SK-N-SH (cell line): ENCODE measurements around the gene LMO2.

Experiments used
- CHD2 ChIP-seq: fragments of 150-350 bp; IDR thresholded peaks from 2 replicates; pipeline ENCODE4 v1.6.1; 2018; ENCODE audit warnings: low read length; ENCODE audit not compliant: partially characterized antibody
- CTCF ChIP-seq: fragments of 200-600 bp; sonication (generic); IDR thresholded peaks from 2 replicates; pipeline ENCODE4 v1.6.1; 2017; ENCODE audit warnings: antibody characterized with exemption, mild to moderate bottlenecking, moderate library complexity
- EP300 ChIP-seq, 2 experiments: IDR thresholded peaks; 2 replicates each; pipeline versions ENCODE4 v1.4.0 to v1.6.1; 2012; ENCODE audit warnings: borderline replicate concordance in 1 of 2, low read depth in 1 of 2, low read length in 1 of 2
- EZH2phosphoT487 ChIP-seq: fragments of 200-600 bp; sonication (generic); IDR thresholded peaks from 2 replicates; pipeline ENCODE4 v1.6.1; 2017; ENCODE audit warnings: low read depth, mixed run types, mild to moderate bottlenecking, antibody characterized with exemption, moderate library complexity, borderline replicate concordance
- FOXM1 ChIP-seq: IDR thresholded peaks from 2 replicates; pipeline ENCODE4 v1.4.0; 2012; ENCODE audit warnings: low read depth, mild to moderate bottlenecking
- POLR2AphosphoS5 ChIP-seq: IDR thresholded peaks from 2 replicates; pipeline ENCODE4 v1.6.1; 2012; ENCODE audit warnings: low read depth, low read length
- RAD21 ChIP-seq: IDR thresholded peaks from 2 replicates; pipeline ENCODE4 v1.6.1; 2012; ENCODE audit warnings: mild to moderate bottlenecking, low read length
- REST ChIP-seq: IDR thresholded peaks from 2 replicates; pipeline ENCODE4 v1.6.1; 2012; ENCODE audit warnings: mild to moderate bottlenecking, low read depth, low read length, moderate library complexity
- TAF1 ChIP-seq: IDR thresholded peaks from 2 replicates; pipeline ENCODE4 v1.6.1; 2012; ENCODE audit warnings: low read depth, mild to moderate bottlenecking, low read length, moderate library complexity, borderline replicate concordance
- TCF12 ChIP-seq: IDR thresholded peaks from 2 replicates; pipeline ENCODE4 v1.4.0; 2012
- TEAD4 ChIP-seq: IDR thresholded peaks from 2 replicates; pipeline ENCODE4 v1.4.0; 2012; ENCODE audit warnings: mild to moderate bottlenecking, borderline replicate concordance; ENCODE audit not compliant: insufficient read depth
- USF2 ChIP-seq: fragments of 150-350 bp; IDR thresholded peaks from 2 replicates; pipeline ENCODE4 v1.6.1; 2017; ENCODE audit warnings: antibody characterized with exemption, low read length, low read depth, borderline replicate concordance
- YY1 ChIP-seq: IDR thresholded peaks from 2 replicates; pipeline ENCODE4 v1.4.0; 2012; ENCODE audit warnings: low read depth, mild to moderate bottlenecking
- ZBTB33 ChIP-seq: IDR thresholded peaks from 2 replicates; pipeline ENCODE4 v1.4.0; 2012; ENCODE audit warnings: low read depth, borderline replicate concordance

- TF ChIP-seq YY1 (no peak), REST (no peak), TEAD4 (no peak), EZH2phosphoT487 (no peak), TCF12 (no peak), RAD21 (no peak), CTCF (no peak), FOXM1 (no peak), USF2 (no peak), ZBTB33 (no peak), TAF1 (no peak), EP300 (IDR thresholded peaks at IDR 0.05; ENCODE audit: borderline replicate concordance in 1 of 2, low read depth in 1 of 2, low read length in 1 of 2) (no peak), POLR2AphosphoS5 (no peak), CHD2 (no peak)
These were observed 30.9 kb downstream of the LMO2 start for GRCh38 chr11:33860926-33861325.
